Measurements from ENCODE around the gene CHPF2.

GRCh38 chr7:151251328-151251688, 19.0 kb downstream of the CHPF2 start:
- TF ChIP-seq SIN3A (IDR thresholded peaks at IDR 0.05; ENCODE audit: low read depth) (no peak), CTCF (IDR thresholded peaks at IDR 0.05 in 2 of 3, conservative IDR thresholded peaks at IDR 0.05 in 1 of 3; ENCODE audit: borderline replicate concordance in 1 of 3, insufficient read depth in 1 of 3, low read depth in 2 of 3, low read length in 2 of 3) (no peak), POLR2A (IDR thresholded peaks at IDR 0.05; ENCODE audit: borderline replicate concordance, extremely low read depth, insufficient read depth, insufficient read length) (no peak), REST (IDR thresholded peaks at IDR 0.05; ENCODE audit: low read depth) (no peak), POLR2AphosphoS5 (IDR thresholded peaks at IDR 0.05; ENCODE audit: low read depth, low read length) (no peak), RAD21 (IDR thresholded peaks at IDR 0.05; ENCODE audit: low read depth) (no peak), CEBPB (IDR thresholded peaks at IDR 0.05; ENCODE audit: low read depth) (no peak), MAX (IDR thresholded peaks at IDR 0.05) (no peak)

Data from HCT116 (cell line).